ENCODE data around the gene TSGA10IP. TPM values are rescaled to one million over a fixed set of nuclear protein-coding genes. Genes with fewer than 3 reads are reported as not detected.

TSGA10IP gene
- polyA plus RNA-seq, 4 donors = not detected

DNA sequence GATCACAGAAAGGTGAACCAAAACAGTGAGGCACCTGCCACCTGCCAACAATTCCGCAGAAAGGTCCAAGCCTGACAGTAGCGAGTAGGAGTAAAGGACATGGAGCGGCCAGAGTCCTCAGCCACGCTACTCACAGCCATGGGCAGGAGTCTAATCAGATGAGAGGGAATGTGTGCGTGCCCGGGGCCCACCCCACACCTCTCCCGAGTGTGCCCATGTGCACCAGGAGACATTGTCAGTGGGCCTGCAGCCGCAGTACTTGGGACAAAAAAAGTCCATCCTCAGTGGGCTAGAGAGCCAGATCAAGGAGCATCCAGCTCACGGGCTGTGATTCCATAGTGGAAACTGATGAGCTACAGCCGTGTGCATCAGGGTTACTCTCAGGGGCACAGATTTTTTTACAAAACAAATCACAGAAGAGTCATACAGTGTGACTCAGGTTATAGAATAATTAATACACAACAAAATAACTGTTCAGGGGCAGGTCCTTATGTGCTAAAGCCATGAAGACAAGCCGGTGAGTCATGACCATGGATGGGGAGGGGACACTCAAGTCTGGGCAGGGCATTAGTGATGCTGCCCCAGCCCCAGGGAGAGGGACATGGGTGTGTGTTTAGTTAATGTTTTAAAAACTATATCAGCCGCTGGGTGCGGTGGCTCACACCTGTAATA, 28.3 kb downstream of the TSGA10IP start:
- DNase-seq (ENCODE audit: low read depth in 4 of 4, low spot score in 3 of 4) = no peak

DNA sequence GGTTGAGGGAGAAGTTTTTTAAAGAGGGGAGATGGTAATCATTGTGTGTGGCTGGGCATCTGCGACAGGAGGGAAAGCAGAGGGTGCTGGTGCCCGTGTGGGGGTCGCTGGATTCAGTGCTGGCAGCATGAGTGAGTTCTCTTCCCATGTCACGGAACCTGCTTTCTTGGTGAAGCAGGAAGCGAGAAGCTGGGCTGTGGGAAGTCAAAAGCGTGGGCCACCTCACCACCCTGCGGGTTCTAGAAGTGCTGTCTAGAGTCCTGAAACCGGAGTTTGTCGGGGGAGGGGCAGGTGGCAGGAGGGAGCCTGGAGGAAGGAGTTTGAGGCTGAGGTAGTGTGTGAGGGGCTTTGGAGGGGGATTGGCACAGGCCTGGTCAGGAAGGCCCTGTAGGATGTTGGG, 30.5 kb downstream of the TSGA10IP start:
- no peak for DNase-seq (ENCODE audit: low read depth in 4 of 4, low spot score in 3 of 4)

DNA sequence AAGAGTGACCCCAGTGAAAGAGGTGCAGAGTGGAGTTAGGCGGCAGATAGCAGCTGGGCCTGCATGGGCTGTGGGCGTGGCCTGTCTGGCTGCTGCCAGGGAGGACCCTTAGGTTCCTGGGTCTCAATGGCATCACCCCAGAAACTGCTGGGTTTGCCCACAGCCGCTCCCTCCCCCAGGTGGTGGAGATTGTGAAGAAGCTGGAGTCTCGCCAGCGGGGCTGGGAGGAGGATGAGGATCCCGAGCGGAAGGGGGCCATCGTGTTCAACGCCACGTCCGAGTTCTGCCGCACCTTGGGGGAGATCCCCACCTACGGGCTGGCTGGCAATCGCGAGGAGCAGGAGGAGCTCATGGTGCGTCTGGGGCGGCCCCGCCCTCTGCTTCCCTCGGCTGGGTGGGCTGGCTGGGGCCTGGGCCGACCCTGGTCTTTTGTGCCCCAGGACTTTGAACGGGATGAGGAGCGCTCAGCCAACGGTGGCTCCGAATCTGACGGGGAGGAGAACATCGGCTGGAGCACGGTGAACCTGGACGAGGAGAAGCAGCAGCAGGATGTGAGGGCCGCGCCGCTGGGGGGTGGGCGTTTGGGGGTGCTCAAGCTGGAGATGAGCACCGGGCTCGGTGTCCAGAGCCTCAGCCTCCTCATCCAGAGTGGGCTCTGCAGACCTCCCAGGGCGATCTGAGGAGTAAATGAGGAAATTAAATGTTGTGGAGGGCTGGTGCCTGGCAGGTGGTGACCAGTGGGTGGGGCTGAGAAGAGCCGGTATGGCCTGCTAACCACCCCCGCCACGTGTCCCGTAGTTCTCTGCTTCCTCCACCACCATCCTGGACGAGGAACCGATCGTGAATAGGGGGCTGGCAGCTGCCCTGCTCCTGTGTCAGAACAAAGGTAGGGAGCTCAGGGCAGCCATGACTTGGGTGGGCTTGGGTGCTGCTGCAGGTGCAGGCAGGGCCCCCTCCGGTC, 31.2 kb downstream of the TSGA10IP start:
- no peak for DNase-seq (ENCODE audit: low read depth in 4 of 4, low spot score in 3 of 4)

DNA sequence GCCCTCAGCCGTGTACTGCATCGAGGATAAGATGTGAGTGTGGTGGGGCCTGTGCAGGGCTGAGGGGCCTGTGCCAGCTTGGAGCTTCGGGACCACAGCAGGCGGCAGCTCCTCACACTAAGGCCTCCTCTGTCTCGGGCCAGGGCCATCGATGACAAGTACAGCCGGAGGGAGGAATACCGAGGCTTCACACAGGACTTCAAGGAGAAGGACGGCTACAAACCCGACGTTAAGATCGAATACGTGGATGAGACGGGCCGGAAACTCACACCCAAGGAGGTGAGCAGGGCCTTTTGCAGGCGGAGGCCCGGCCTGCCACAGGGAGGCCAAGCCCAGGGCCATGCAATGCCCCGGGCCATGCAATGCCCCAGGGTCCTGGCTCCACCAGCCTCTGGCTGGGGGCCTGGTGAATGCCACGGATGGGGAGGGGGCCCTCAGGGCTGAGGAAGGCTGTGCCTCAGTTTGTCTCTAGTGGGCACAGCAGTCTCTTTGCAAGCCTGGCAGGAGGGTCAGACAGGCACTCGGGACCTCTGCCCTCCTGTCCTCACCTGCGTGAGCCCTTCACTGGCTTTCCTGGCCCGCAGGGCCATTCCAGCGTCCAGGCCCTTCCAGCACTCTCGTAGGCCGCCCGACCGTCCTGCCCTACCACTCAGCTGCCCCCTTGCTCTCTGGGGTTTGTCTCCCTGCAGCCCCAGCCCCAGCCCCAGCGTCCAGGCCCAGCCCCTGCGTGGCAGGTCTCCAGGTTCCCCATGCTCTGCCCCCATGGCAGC, 32.5 kb downstream of the TSGA10IP start:
- no peak for DNase-seq (ENCODE audit: low read depth in 4 of 4, low spot score in 3 of 4)

DNA sequence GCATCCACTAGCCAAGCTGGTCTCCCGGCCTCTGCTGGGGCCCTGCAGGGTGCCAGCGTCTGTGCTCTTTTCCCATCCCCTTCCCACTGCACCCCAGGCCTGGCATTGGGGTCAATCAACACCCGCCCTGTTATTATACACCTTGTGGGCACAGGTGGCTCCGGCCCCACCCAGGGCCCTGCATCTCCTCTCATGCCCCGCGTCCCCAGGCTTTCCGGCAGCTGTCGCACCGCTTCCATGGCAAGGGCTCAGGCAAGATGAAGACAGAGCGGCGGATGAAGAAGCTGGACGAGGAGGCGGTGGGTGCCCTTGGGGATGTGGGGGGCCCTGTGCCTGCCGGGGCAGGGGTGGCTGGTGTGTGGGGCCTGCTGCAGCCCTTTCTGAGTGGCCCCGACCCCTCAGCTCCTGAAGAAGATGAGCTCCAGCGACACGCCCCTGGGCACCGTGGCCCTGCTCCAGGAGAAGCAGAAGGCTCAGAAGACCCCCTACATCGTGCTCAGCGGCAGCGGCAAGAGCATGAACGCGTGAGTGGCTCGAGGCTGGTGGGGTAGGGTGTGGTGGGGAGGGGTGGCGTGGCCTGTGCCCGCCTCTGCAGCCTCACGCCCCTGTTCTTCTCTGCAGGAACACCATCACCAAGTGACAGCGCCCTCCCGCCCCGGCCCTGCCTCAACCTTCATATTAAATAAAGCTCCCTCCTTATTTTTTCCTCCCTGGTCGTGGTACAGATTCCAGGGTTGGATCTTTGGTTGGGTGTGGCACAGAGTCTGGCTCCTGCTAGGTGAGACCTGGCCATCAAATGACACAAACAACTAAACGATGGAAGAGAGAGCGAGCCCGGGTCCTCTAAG, 33.3 kb downstream of the TSGA10IP start:
- DNase-seq (ENCODE audit: low read depth in 4 of 4, low spot score in 3 of 4) = no peak

DNA sequence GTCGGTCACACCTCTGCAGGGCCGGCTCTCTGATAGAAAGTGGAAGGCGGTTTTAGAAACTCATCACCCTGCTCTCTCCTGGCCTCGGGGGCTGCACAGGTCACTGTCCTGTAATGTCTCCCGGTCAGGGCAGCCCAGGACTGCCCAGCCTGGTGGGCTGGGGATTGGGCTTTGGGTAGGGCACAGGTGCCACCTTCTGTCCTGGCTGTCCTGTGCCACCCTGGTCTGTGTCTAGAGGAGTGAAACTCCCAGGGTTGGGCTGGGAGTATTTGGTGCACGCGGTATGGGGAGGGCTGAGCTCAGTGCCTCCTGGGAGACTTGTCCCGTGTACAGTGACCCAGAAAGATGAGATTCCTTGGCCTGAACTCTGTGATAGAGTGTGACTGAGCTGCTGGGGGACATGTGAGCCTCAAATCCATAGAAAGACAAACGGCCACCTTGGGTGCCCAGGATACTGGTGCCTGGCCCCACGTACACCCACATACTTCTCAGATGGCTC, 34.0 kb downstream of the TSGA10IP start:
- no peak for DNase-seq (ENCODE audit: low read depth in 4 of 4, low spot score in 3 of 4)

DNA sequence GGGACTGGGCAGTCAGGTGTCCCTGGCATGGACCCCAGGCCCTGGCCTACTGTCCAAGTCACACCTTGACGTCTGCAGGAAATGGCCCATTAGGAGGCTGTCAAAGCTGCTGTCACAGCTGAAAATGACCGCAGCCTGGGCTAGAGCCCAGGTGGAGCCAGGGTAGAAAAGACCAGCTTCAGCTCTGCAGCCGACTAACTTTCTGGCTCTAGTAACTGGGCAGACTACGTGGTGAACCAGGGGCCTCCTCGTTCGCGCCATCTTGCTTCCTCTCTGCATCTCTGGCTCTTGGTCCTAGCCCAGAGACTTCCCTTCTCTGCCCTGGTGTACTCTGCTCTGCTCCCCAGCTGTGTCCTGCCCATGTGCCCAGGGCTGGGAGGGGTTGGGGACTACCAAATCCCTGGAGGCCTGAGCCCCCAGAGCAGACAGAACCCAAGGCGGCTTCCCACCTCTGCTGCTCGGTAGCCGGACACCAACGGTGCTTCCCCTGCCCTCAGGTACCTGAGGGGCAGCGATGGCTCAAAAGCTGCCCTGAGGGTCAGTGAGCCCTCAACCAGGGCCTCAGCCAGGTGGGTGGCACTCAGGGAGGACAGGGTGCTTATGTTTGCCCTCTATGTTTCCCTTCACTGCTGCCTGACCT, 35.9 kb downstream of the TSGA10IP start:
- DNase-seq (ENCODE audit: low read depth in 4 of 4, low spot score in 3 of 4) = no peak

DNA sequence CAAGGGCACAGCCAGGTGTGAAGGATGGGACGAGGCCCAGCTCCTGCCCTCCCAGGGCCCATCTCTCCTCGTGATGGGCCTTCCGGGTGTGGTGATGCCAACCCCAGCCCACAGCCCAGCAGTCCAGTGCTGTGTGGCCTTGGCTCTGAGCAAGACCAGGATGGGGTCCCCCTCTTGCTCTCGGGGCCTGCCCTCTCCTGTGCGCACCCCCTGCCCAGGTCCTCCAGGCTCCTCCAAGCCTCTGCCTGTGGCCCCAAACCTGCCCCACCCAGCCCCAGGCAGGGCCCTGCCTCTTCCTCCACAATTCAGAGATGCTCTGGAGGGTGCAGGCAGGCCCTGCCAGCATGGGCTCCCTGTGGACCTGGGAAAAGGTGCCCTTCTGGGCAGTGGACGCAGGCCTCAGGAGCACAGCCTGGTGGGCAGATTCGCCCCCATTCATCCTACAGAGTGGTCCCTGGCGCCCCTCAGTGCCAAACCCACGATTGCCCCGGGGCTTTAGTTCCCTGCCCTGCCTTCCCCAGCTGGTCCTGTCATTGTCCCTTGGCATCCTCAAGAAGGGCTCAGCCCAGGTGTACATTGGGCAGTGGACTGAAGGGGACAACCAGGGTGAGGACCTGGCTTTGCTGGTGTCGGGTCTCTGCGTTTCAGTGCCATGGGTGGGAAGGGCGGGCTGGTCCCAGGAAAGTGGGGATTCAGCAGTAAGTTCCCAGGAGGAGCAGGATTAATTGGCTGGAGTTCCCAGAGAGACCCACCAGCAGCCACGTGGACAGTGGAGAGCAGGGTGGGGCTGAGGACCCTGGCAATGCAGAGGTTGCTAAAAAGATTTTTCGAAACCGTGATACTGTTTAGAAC, 36.9 kb downstream of the TSGA10IP start:
- DNase-seq (ENCODE audit: low read depth in 4 of 4, low spot score in 3 of 4) = no peak

DNA sequence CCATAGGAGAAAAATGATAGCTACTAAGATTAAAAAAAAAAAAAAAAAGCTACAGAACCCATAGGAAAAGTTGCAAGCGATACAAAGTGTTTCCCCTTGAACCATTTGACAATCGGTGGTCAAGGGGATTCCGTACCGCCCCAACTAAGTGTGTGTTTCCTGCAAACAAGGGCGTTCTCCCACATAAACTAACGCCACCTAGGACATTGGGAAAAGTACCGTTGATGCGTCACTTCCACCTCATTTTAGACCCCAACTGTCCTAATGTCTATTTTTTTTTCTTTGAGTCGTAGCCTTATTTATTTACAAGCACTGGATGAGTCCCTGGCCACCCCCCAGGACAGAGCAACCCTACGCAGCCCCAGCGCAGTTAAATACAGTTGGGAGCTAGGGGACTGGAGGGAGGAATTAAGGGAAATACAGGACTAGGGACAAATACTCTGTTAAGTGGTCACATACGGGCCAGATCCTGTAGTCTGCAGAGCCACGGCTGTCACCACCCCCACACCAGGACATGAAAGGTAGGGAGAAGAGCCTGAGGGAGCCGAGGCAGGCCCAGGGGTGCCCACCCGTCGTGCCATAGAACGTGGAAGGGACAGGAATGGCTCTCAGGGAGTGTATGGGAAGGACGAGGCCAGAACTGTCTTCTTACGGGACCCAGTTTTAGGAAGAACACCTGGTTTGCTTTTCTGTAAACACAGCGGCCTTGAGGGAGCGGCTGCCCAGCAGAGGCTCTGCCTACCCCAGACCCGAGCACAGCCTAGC, 37.7 kb downstream of the TSGA10IP start:
- DNase-seq (ENCODE audit: low read depth in 4 of 4, low spot score in 3 of 4) = no peak

DNA sequence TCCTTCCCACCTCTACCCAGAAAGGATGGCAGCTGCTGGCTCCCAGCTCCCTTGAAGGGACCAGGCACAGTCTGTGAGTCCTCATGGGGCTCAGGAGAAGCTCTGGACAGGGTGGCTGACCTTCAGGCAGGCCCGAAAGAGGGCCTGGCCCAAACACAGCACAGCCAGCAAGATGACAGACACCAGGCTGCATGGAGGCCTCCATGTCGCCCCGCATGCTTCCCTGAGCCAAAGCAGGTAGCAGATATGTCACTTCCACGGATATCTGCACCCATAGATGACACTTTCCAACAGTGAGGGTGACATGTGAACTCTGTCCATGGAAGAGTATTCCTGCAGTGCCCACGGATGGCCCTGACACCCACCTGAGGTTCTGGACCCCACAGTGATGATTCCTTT, 38.3 kb downstream of the TSGA10IP start:
- no peak for DNase-seq (ENCODE audit: low read depth in 4 of 4, low spot score in 3 of 4)

DNA sequence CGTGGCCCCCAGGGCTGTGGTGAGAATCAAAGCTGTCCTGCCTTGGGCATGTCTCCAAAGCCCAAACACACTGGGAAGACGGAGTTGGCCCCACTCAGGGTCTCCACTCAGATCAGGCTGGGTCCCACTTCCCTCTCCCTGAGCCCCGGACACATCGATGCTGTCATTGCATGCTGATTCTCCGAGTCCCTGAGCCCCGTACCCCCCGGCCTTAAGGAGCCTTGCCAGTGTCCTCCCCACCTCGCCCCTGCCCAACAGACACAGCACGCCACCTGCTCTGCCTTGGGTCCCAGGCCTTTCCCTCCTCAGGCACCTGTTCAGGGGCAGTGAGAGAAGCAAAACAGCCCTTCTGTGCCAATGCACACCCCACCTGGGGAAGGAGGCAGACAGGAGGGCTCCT, 42.1 kb downstream of the TSGA10IP start:
- DNase-seq (ENCODE audit: low read depth in 4 of 4, low spot score in 3 of 4) = no peak

DNA sequence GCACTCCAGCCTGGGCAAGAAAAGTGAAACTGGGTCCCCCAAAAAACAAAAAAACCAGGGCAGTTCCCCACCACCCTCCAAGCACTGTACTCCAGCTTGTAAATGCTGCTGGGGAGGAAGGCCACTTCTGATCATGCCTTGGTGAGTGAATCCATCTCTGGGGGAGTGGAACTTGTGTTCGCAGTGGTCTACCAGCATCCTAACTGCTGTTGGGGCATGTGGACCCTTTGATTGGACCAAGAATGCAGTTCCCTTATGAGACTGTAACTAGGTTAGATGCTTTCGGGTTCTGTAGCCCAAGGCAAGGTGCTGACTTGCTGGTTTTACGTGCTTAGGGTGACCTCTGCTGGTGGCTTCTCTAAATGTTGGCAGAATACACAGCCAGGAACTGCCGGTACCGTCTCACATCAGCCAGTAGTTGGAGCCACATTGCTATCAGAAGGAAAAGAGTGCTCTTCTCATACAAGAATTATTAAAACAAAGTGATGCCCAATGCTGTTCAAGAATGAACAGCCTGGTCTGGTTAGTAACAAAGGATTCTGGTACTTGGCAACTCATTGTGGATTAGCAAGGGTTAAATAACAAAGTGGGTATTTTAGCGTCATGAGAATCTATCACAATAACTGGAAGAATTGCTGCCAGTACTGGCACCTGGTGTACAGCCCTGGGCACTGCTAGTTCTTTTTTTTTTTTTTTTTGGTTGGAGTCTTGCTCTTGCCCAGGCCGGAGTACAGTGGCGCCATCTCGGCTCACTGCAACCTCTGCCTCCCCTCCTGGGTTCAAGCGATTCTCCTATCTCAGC, 43.7 kb downstream of the TSGA10IP start:
- DNase-seq (ENCODE audit: low read depth in 4 of 4, low spot score in 3 of 4) = peak; percentile 84 to 95 (median 89)

DNA sequence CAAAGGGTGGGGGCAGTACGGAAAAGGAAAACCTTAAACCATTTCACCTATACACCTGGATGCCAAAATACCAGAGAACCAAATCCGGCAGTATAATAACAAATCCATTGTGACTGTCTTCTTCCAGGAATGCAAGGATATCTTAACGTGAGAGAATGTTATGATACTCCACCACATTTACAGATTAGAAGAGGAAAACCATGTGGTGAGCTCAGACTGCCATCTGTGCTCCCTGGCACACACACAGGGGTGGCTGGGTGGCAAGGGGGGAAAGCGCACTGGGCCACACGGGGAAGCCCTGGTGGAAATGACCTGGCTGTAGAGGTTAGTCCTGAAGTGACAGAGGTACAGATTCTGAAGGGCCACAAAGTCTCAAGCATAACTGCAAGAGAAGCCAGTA, 46.8 kb downstream of the TSGA10IP start:
- DNase-seq (ENCODE audit: low read depth in 4 of 4, low spot score in 3 of 4) = no peak

DNA sequence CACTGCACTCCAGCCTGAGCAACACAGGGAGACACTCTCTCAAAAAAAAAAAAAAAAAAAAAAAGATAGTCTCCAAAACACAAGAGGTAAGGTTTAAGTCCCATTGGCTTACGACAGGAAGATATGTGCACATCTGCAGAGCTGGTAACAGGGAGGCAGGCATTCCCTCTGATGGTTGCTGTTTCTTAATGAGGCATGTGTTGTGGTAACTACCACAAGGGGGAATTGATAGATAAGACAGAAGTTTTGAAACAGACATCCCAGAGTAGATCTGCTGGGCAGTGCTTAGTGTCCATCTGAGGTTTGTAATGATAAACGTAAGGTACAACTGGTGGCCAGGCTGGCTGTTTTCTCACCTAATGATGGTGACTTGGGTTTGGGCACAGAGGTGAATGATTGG, 52.0 kb downstream of the TSGA10IP start:
- DNase-seq (ENCODE audit: low read depth in 4 of 4, low spot score in 3 of 4) = no peak

DNA sequence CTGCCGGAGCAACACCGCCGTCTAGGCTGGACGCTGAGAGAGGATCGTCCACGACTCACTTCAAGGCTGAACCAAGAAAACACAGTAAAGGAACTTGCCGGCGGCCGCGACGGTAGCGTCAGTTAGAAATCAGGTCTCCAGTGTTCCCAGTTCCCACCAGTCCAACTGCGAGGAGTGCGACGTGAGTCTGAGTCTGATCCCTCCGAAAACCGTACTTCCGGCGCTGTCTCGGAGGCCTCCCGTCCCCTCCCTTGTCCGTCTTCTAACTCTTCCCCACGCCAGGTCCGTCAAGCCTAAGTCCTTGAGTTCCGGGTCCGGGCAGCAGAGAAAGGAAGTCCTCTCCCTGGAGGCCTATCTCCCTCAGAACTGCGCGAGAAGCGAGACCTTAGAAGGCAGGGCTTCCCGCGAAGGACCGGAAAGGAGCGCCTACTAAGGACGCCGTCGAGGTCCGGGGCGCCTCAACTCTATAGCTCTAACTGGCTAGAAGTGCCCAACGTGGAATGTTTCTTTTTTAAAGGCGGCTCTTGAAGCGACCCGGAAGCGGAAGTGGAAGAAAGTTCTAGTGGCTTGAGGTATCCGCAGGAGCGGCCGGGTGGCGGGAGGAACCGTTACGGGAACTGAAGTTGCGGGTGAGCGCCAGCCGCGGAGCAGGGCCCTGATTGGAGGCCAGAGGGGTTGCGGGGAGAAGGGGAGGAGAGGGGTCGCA, 56.8 kb downstream of the TSGA10IP start, which contains the start of the genes BANF1 and EIF1AD:
BANF1 (plus strand) TSS at position 562 of the 706 bp plus-strand sequence. CDS start 748 bp downstream, outside the sequence.
EIF1AD (minus strand) TSS at position 216 of the 706 bp plus-strand sequence. CDS start 1,768 bp downstream, outside the sequence.
- DNase-seq (ENCODE audit: low read depth in 4 of 4, low spot score in 3 of 4) = peak; percentile 95 to 97 (median 96)

DNA sequence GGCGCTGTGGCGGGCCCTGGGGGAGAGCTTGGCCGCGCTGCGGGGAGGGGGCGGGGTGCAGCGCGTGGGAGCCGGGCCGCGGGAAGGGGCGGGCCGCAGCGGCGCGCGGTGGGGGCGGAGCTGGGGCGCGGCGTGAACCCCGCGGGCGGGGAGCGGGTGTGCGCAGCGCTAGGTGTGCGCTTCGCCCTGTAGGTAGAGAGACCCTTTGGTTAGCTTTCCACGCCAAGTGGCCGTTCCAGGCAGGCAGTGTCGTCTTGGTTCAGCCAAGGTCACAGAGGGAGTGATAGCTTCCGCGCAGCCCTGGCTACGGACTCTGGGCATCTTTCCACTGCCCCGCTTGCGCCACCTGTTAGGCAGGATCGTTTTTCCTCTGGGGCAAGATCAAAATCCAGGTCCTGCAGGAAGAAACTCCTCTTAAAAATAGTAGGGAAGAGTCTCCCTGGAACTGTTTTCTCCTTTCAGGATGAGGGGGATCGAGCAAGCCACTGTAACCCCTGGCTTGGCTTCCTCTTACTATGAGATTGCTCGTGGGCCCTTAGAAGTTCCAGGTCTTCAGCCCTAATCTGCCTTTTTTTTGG, 57.5 kb downstream of the TSGA10IP start:
- no peak for DNase-seq (ENCODE audit: low read depth in 4 of 4, low spot score in 3 of 4)
